HepG2 (cell line): ENCODE measurements around the gene F12. TPM values are rescaled to one million over a fixed set of nuclear protein-coding genes. Genes with fewer than 3 reads are reported as not detected.
A peak's percentile ranks its signal among the peaks of the same experiment; 100 is the strongest.

Experiments
- AGO1 ChIP-seq: fragments of 200-400 bp; formaldehyde crosslinking; IDR thresholded peaks from 2 replicates; pipeline ENCODE4 v1.6.1; 2017; ENCODE audit warnings: mild to moderate bottlenecking, low read depth, low read length, moderate library complexity; ENCODE audit not compliant: poor library complexity, severe bottlenecking
- ATF1 ChIP-seq: IDR thresholded peaks from 2 replicates; pipeline ENCODE4 v1.6.1; 2016; ENCODE audit warnings: mild to moderate bottlenecking, control low read depth
- KLF6 ChIP-seq: IDR thresholded peaks from 2 replicates; pipeline ENCODE4 v1.8.0; 2016; ENCODE audit warnings: missing biosample characterization, missing genetic modification reagents
- NFATC3 ChIP-seq: sonication (generic); formaldehyde crosslinking; IDR thresholded peaks from 2 replicates; pipeline ENCODE4 v1.5.1; 2020; ENCODE audit warnings: mild to moderate bottlenecking, missing genetic modification reagents
- RCOR2 ChIP-seq: IDR thresholded peaks from 2 replicates; pipeline ENCODE4 v1.6.1; 2016; ENCODE audit warnings: missing biosample characterization, missing genetic modification reagents
- REPIN1 ChIP-seq: sonication (generic); formaldehyde crosslinking; IDR thresholded peaks from 2 replicates; pipeline ENCODE4 v1.8.0; 2022; ENCODE audit warnings: missing genetic modification reagents, low read depth, mild to moderate bottlenecking, borderline replicate concordance
- TCF12 ChIP-seq, 2 experiments: fragments of 450-650 bp in 1 of 2; sonication (generic) in 1 of 2; formaldehyde crosslinking in 1 of 2; IDR thresholded peaks; 2 replicates each; pipeline versions ENCODE4 v1.6.1 to v1.8.0; 2017 to 2022; ENCODE audit warnings: antibody characterized with exemption in 1 of 2, mild to moderate bottlenecking in 1 of 2, missing genetic modification reagents in 1 of 2, moderate library complexity in 1 of 2
- TEAD2 ChIP-seq: sonication (generic); formaldehyde crosslinking; IDR thresholded peaks from 2 replicates; pipeline ENCODE4 v1.9.0; 2021; ENCODE audit warnings: missing genetic modification reagents
- ZBTB3 ChIP-seq: sonication (generic); formaldehyde crosslinking; IDR thresholded peaks from 2 replicates; pipeline ENCODE4 v1.4.0; 2020; ENCODE audit warnings: low read depth, mild to moderate bottlenecking, moderate library complexity, missing genetic modification reagents, borderline replicate concordance
- ZNF253 ChIP-seq: sonication (generic); formaldehyde crosslinking; IDR thresholded peaks from 2 replicates; pipeline ENCODE4 v1.8.0; 2022; ENCODE audit warnings: mild to moderate bottlenecking, missing genetic modification reagents, borderline replicate concordance
- ZNF30 ChIP-seq: sonication (generic); formaldehyde crosslinking; IDR thresholded peaks from 2 replicates; pipeline ENCODE4 v1.5.0; 2020; ENCODE audit warnings: mild to moderate bottlenecking, missing genetic modification reagents
- ZNF432 ChIP-seq: sonication (generic); formaldehyde crosslinking; IDR thresholded peaks from 2 replicates; pipeline ENCODE4 v1.5.0; 2020; ENCODE audit warnings: missing genetic modification reagents, mild to moderate bottlenecking, borderline replicate concordance
- polyA plus RNA-seq, 8 experiments: library from polyadenylated mRNA; depleted of rRNA in 3 of 8; stranded (reverse) in 7 of 8; unstranded in 1 of 8; fragments of >200 nt; fragmentation: Illumina TruSeq in 4 of 8; extraction: Trizol in 4 of 8; gene quantifications; 2 replicates each; pipeline versions ENCODE4 v1.2.1 to v1.2.3, GENCODE V29; 2011 to 2016; ENCODE audit warnings: low read depth in 4 of 8, missing spikeins in 1 of 8, mixed read lengths in 1 of 8; ENCODE audit not compliant: insufficient read depth in 1 of 8
- total RNA-seq, 5 experiments: library from RNA; depleted of rRNA; stranded (reverse); fragments of >200 nt; fragmentation: Illumina TruSeq; extraction: Trizol; gene quantifications; 2 replicates each; pipeline ENCODE4 v1.2.3, GENCODE V29; 2016; ENCODE audit warnings: low read depth in 1 of 5
- TF ChIP-seq, protein P1 (sequence below): sonication (generic); formaldehyde crosslinking; IDR thresholded peaks from 2 replicates; pipeline ENCODE4 v1.4.0; 2020; ENCODE audit warnings: missing genetic modification reagents, borderline replicate concordance
- TF ChIP-seq, protein P2 (sequence below): IDR thresholded peaks from 2 replicates; pipeline ENCODE4 v1.6.1; 2016; ENCODE audit warnings: missing compliant biosample characterization, missing genetic modification reagents, borderline replicate concordance
- TF ChIP-seq, protein P3 (sequence below): sonication (generic); formaldehyde crosslinking; IDR thresholded peaks from 2 replicates; pipeline ENCODE4 v1.5.0; 2020; ENCODE audit warnings: mild to moderate bottlenecking, missing genetic modification reagents
- TF ChIP-seq, protein P4 (sequence below): IDR thresholded peaks from 2 replicates; pipeline ENCODE4 v1.6.1; 2012; ENCODE audit warnings: low read depth, low read length, improper control_type of control experiment
- TF ChIP-seq, protein P5 (sequence below): sonication (generic); formaldehyde crosslinking; IDR thresholded peaks from 2 replicates; pipeline ENCODE4 v1.4.0; 2020; ENCODE audit warnings: low read depth, missing genetic modification reagents
- TF ChIP-seq, protein P6 (sequence below): sonication (generic); formaldehyde crosslinking; IDR thresholded peaks from 2 replicates; pipeline ENCODE4 v1.4.0; 2020; ENCODE audit warnings: mild to moderate bottlenecking, missing genetic modification reagents

F12 gene
- total and polyA plus RNA-seq, 2 of the 13 experiments (the other 11 are each of a cell fraction or from before 2014, with no cell fraction given) = 2.5 to 3.0 TPM

DNA sequence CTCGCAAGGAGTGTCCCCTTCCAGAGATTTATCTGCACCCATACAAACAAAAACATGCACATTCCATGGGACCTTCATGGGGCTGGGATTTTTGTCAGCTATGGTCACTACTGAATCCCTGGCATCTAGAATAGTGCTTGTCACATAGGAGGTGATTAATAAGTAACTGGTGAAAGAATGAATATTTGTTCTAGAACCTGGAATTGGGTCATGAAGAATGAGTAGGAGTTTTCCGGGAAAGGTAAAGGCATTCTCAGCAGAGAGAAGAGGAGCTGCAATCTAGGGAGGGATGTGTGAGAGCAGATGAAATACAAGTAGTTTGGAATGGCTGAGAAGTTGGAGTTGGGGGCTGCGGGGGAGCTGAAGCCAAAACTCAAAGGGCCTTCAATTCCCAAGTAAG, 55.1 kb downstream of the F12 start (continued):
- TF ChIP-seq NFATC3 (CRISPR knock-in tag) (no peak), TEAD2 (CRISPR knock-in tag) (no peak), ZNF253 (CRISPR knock-in tag) (no peak), ZNF30 (CRISPR knock-in tag) (no peak), KLF6 (CRISPR knock-in tag) (0 out of 2 replicates have a peak, but pooled peaks have one; percentile 33), RCOR2 (no peak), ATF1 (CRISPR knock-in tag) (no peak), REPIN1 (CRISPR knock-in tag) (no peak), TCF12 (IDR thresholded peaks at IDR 0.05) (no peak), TCF12 (CRISPR knock-in tag; IDR thresholded peaks at IDR 0.05) (no peak), ZBTB3 (CRISPR knock-in tag) (no peak), ZNF432 (CRISPR knock-in tag) (no peak), AGO1 (no peak)
- TF ChIP-seq, protein P1, sequence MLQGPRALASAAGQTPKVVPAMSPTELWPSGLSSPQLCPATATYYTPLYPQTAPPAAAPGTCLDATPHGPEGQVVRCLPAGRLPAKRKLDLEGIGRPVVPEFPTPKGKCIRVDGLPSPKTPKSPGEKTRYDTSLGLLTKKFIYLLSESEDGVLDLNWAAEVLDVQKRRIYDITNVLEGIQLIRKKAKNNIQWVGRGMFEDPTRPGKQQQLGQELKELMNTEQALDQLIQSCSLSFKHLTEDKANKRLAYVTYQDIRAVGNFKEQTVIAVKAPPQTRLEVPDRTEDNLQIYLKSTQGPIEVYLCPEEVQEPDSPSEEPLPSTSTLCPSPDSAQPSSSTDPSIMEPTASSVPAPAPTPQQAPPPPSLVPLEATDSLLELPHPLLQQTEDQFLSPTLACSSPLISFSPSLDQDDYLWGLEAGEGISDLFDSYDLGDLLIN (CRISPR knock-in tag) = no peak
- TF ChIP-seq, protein P2, sequence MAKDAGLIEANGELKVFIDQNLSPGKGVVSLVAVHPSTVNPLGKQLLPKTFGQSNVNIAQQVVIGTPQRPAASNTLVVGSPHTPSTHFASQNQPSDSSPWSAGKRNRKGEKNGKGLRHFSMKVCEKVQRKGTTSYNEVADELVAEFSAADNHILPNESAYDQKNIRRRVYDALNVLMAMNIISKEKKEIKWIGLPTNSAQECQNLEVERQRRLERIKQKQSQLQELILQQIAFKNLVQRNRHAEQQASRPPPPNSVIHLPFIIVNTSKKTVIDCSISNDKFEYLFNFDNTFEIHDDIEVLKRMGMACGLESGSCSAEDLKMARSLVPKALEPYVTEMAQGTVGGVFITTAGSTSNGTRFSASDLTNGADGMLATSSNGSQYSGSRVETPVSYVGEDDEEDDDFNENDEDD (CRISPR knock-in tag) = 0 out of 2 replicates have a peak, but pooled peaks have one; percentile 14
- TF ChIP-seq, protein P3, sequence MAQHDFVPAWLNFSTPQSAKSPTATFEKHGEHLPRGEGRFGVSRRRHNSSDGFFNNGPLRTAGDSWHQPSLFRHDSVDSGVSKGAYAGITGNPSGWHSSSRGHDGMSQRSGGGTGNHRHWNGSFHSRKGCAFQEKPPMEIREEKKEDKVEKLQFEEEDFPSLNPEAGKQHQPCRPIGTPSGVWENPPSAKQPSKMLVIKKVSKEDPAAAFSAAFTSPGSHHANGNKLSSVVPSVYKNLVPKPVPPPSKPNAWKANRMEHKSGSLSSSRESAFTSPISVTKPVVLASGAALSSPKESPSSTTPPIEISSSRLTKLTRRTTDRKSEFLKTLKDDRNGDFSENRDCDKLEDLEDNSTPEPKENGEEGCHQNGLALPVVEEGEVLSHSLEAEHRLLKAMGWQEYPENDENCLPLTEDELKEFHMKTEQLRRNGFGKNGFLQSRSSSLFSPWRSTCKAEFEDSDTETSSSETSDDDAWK (CRISPR knock-in tag) = no peak
- TF ChIP-seq, protein P4, sequence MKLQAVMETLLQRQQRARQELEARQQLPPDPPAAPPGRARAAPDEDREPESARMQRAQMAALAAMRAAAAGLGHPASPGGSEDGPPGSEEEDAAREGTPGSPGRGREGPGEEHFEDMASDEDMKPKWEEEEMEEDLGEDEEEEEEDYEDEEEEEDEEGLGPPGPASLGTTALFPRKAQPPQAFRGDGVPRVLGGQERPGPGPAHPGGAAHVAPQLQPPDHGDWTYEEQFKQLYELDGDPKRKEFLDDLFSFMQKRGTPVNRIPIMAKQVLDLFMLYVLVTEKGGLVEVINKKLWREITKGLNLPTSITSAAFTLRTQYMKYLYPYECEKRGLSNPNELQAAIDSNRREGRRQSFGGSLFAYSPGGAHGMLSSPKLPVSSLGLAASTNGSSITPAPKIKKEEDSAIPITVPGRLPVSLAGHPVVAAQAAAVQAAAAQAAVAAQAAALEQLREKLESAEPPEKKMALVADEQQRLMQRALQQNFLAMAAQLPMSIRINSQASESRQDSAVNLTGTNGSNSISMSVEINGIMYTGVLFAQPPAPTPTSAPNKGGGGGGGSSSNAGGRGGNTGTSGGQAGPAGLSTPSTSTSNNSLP = peak; percentile 66
- TF ChIP-seq, protein P5, sequence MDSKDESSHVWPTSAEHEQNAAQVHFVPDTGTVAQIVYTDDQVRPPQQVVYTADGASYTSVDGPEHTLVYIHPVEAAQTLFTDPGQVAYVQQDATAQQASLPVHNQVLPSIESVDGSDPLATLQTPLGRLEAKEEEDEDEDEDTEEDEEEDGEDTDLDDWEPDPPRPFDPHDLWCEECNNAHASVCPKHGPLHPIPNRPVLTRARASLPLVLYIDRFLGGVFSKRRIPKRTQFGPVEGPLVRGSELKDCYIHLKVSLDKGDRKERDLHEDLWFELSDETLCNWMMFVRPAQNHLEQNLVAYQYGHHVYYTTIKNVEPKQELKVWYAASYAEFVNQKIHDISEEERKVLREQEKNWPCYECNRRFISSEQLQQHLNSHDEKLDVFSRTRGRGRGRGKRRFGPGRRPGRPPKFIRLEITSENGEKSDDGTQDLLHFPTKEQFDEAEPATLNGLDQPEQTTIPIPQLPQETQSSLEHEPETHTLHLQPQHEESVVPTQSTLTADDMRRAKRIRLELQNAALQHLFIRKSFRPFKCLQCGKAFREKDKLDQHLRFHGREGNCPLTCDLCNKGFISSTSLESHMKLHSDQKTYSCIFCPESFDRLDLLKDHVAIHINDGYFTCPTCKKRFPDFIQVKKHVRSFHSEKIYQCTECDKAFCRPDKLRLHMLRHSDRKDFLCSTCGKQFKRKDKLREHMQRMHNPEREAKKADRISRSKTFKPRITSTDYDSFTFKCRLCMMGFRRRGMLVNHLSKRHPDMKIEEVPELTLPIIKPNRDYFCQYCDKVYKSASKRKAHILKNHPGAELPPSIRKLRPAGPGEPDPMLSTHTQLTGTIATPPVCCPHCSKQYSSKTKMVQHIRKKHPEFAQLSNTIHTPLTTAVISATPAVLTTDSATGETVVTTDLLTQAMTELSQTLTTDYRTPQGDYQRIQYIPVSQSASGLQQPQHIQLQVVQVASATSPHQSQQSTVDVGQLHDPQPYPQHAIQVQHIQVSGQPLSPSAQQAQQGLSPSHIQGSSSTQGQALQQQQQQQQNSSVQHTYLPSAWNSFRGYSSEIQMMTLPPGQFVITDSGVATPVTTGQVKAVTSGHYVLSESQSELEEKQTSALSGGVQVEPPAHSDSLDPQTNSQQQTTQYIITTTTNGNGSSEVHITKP (CRISPR knock-in tag) = no peak
- TF ChIP-seq, protein P6, sequence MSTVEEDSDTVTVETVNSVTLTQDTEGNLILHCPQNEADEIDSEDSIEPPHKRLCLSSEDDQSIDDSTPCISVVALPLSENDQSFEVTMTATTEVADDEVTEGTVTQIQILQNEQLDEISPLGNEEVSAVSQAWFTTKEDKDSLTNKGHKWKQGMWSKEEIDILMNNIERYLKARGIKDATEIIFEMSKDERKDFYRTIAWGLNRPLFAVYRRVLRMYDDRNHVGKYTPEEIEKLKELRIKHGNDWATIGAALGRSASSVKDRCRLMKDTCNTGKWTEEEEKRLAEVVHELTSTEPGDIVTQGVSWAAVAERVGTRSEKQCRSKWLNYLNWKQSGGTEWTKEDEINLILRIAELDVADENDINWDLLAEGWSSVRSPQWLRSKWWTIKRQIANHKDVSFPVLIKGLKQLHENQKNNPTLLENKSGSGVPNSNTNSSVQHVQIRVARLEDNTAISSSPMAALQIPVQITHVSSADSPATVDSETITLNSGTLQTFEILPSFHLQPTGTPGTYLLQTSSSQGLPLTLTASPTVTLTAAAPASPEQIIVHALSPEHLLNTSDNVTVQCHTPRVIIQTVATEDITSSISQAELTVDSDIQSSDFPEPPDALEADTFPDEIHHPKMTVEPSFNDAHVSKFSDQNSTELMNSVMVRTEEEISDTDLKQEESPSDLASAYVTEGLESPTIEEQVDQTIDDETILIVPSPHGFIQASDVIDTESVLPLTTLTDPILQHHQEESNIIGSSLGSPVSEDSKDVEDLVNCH (CRISPR knock-in tag) = no peak
